Measurements from ENCODE around the gene SETD1B.
A peak's percentile ranks its signal among the peaks of the same experiment; 100 is the strongest.

Gene SETD1B

GRCh38 chr12:121792607-121793439 is 11.0 kb upstream of the SETD1B start:
- peaks cover 0 to 49% (median 43%) of the 10 kb centered on the region in 4 donors for H3K4me1 ChIP-seq
- no peak for TF ChIP-seq CTCF (IDR thresholded peaks at IDR 0.05)
- peaks cover 0 to 12% (median 4%) of the 10 kb centered on the region in 3 donors for H3K36me3 ChIP-seq
- no peak for DNase-seq
- H3K9me3 ChIP-seq = no peaks in the 10 kb centered on the region
- H3K4me3 ChIP-seq = peak overlapping the region; percentile 43 to 56
- no peaks in the 10 kb centered on the region for H3K27me3 ChIP-seq
- intact Hi-C loops (cut with DNase I; ENCODE audit: low total_unique reads) = loop anchor here (5.0 kb wide), 2 partner anchors 94 to 96 kb away; partner anchors contain the start of gene PSMD9
- H3K27ac ChIP-seq = peak overlapping the region in 1 of 2 donors; percentile 100

DNA sequence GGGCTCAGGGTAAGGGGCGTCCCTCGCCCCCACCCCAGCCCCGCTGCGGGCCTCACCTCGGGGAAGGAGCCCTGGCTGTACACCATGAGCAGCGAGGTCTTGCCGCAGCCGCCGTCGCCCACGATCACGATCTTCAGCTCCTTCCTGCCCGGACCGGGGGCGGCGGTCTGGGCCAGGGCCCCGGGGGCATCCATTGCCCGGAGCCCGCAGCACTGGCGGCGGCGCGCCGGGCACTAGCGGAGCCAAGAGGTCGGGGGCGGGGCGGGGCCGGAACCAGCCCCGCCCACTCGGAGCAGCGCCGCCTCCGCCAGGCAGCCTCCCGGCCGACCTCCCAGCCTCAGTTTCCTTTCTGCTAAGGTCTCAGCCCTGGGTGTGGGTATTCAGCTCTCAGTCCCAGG is 10.4 kb upstream of the SETD1B start, which contains the start of gene RHOF:
Gene RHOF, minus strand, starts transcription at position 249 of the 398 bp plus-strand sequence. Its CDS starts 55 bp downstream, at position 194.
- no peaks in the 10 kb centered on the region for H3K9me3 ChIP-seq
- TF ChIP-seq CTCF (IDR thresholded peaks at IDR 0.05) = no peak
- peak within 1 kb of the TSS; percentile 100 for H3K27ac ChIP-seq
- DNase-seq = no peak
- H3K4me1 ChIP-seq = peaks cover 0 to 55% (median 50%) of the 10 kb centered on the region in 4 donors
- peak within 1 kb of the TSS; percentile 43 to 56 for H3K4me3 ChIP-seq
- no peaks in the 10 kb centered on the region for H3K27me3 ChIP-seq
- intact Hi-C loops (cut with DNase I; ENCODE audit: low total_unique reads) = loop anchor here (5.0 kb wide), 2 partner anchors 94 to 96 kb away; partner anchors contain the start of gene PSMD9
- peaks cover 0 to 18% (median 4%) of the 10 kb centered on the region in 3 donors for H3K36me3 ChIP-seq

GRCh38 chr12:121793838-121794533 is 9.8 kb upstream of the SETD1B start:
- TF ChIP-seq CTCF (IDR thresholded peaks at IDR 0.05) = peak; percentile 100
- peak overlapping the region; percentile 100 for H3K27ac ChIP-seq
- H3K4me3 ChIP-seq = peak overlapping the region; percentile 43 to 56
- peaks cover 0 to 18% (median 4%) of the 10 kb centered on the region in 3 donors for H3K36me3 ChIP-seq
- no peaks in the 10 kb centered on the region for H3K27me3 ChIP-seq
- intact Hi-C loops (cut with DNase I; ENCODE audit: low total_unique reads) = loop anchor here (1.0 to 5.0 kb wide), 3 partner anchors 18 to 97 kb away; partner anchors contain the start of gene PSMD9
- no peaks in the 10 kb centered on the region for H3K9me3 ChIP-seq
- peaks cover 0 to 60% (median 55%) of the 10 kb centered on the region in 4 donors for H3K4me1 ChIP-seq
- peak; percentile 84 to 93 for DNase-seq

DNA sequence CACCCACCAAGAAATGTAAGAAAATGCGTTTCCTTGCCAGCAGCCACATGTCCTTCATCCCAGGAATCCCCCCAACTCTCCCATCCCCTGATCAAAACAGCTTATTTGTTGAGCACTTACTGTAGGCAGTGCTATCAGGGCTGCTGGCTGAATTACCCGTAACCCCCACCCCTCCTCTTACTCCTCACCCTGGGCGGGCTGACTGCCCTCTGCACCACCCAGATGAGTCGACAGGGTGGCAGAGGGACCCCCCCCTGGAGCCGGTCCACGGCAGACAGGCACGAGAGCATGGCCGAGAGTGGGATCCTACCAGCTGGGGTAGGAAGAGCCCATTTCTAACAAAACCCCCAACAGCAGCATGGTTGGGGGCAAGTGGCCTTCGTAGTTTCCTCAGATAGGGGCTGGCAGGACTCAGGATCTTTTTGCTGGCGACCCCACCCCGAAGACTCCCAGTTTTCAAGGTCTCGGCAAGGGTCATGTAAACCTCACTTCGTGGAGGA is 9.2 kb upstream of the SETD1B start:
- DNase-seq = no peak
- H3K4me1 ChIP-seq = peaks cover 0 to 64% (median 58%) of the 10 kb centered on the region in 4 donors

More for the DNA sequence above, 9.2 kb upstream of the SETD1B start:
- Histone ChIP-seq H3K9me3 (no peaks in the 10 kb centered on the region), H3K27me3 (no peaks in the 10 kb centered on the region), H3K36me3 (peaks cover 0 to 18% (median 4%) of the 10 kb centered on the region in 3 donors), H3K4me3 (peak overlapping the region; percentile 28 to 56), H3K27ac (peak overlapping the region; percentile 100)
- intact Hi-C loops (cut with DNase I; ENCODE audit: low total_unique reads) = loop anchor here (1.0 to 5.0 kb wide), 3 partner anchors 18 to 97 kb away; partner anchors contain the start of gene PSMD9
- no peak for TF ChIP-seq CTCF (IDR thresholded peaks at IDR 0.05)

Data from tibial artery (tissue), 4 donors.